ENCODE measurements around the gene NLRP6. TPM values are rescaled to one million over a fixed set of nuclear protein-coding genes. Genes with fewer than 3 reads are reported as not detected.

Gene NLRP6
- total RNA-seq, 4 donors from 2014 or later, result 0.13 to 0.73 (median 0.28) TPM

GRCh38 chr11:296171-297050 is 18.2 kb downstream of the NLRP6 start:
- DNase-seq, result no peak
- 72 to 77% methylated on average over 18 to 30 of the region's 35 CpGs for WGBS, 2 donors
- intact Hi-C loops (cut with DNase I), result no loop called here
- Histone ChIP-seq H3K27me3 (no peaks in the 10 kb centered on the region), H3K4me3 (replicated peaks in 1 of 3) (no peak overlapping the region), H3K27ac (no peak overlapping the region), H3K9me3 (no peaks in the 10 kb centered on the region), H3K4me1 (peaks cover 0 to 4% of the 10 kb centered on the region in 2 donors), H3K36me3 (no peaks in the 10 kb centered on the region)
- TF ChIP-seq CTCF (IDR thresholded peaks at IDR 0.05) (no peak), POLR2A (IDR thresholded peaks at IDR 0.05) (no peak)

- 67 to 79% methylated on average over 3 to 11 of the region's 13 CpGs for WGBS, 2 donors
- H3K9me3 ChIP-seq, result no peaks in the 10 kb centered on the region
- H3K4me3 ChIP-seq (replicated peaks in 1 of 3), result no peak overlapping the region
- intact Hi-C loops (cut with DNase I), result no loop called here
- H3K4me1 ChIP-seq, result peaks cover 0 to 4% of the 10 kb centered on the region in 2 donors
- TF ChIP-seq POLR2A (IDR thresholded peaks at IDR 0.05), result no peak
- no peak for TF ChIP-seq CTCF (IDR thresholded peaks at IDR 0.05)
- no peak overlapping the region for H3K27ac ChIP-seq
- no peak for DNase-seq
- H3K36me3 ChIP-seq, result no peaks in the 10 kb centered on the region
- no peaks in the 10 kb centered on the region for H3K27me3 ChIP-seq
Observed at GRCh38 chr11:297051-297585, 18.9 kb downstream of the NLRP6 start.

GRCh38 chr11:297586-298405 is 19.6 kb downstream of the NLRP6 start:
- no peaks in the 10 kb centered on the region for H3K9me3 ChIP-seq
- H3K27ac ChIP-seq, result peak overlapping the region in 1 of 3 donors; percentile 12
- no peaks in the 10 kb centered on the region for H3K27me3 ChIP-seq
- intact Hi-C loops (cut with DNase I), result no loop called here
- H3K36me3 ChIP-seq, result no peaks in the 10 kb centered on the region
- no peak overlapping the region for H3K4me3 ChIP-seq (replicated peaks in 1 of 3)
- 53 to 55% methylated on average over 18 to 22 of the region's 26 CpGs for WGBS, 2 donors
- DNase-seq, result no peak
- peaks cover 0 to 4% of the 10 kb centered on the region in 2 donors for H3K4me1 ChIP-seq
- TF ChIP-seq POLR2A (IDR thresholded peaks at IDR 0.05) (no peak), CTCF (IDR thresholded peaks at IDR 0.05) (no peak)

- DNase-seq, result peak in 1 of 2 donors; percentile 18
- H3K4me3 ChIP-seq (replicated peaks in 1 of 3), result no peak overlapping the region
- H3K36me3 ChIP-seq, result no peaks in the 10 kb centered on the region
- H3K27ac ChIP-seq, result peak overlapping the region in 1 of 3 donors; percentile 12
- no peak for TF ChIP-seq CTCF (IDR thresholded peaks at IDR 0.05)
- no peak for TF ChIP-seq POLR2A (IDR thresholded peaks at IDR 0.05)
- H3K27me3 ChIP-seq, result no peaks in the 10 kb centered on the region
- H3K9me3 ChIP-seq, result no peaks in the 10 kb centered on the region
- 57 to 83% methylated on average over 1 of the region's 15 CpGs for WGBS, 2 donors
- intact Hi-C loops (cut with DNase I), result no loop called here
- peaks cover 0 to 4% of the 10 kb centered on the region in 2 donors for H3K4me1 ChIP-seq
Observed at GRCh38 chr11:298406-299065, 20.3 kb downstream of the NLRP6 start.
